ENCODE data around the gene ULK2.

ULK2 gene

GRCh38 chr17:19781488-19782458 is 86.0 kb downstream of the ULK2 start:
- no peaks in the 10 kb centered on the region for H3K79me2 ChIP-seq (ENCODE audit: low read length)
- H3K4me3 ChIP-seq (ENCODE audit: low read length): no peak overlapping the region
- no peaks in the 10 kb centered on the region for H4K20me1 ChIP-seq (ENCODE audit: insufficient read depth, low read length)
- H3K27me3 ChIP-seq (ENCODE audit: low read depth, low read length): no peaks in the 10 kb centered on the region
- H3K4me2 ChIP-seq (ENCODE audit: low read length): no peak overlapping the region
- no peaks in the 10 kb centered on the region for H3K4me1 ChIP-seq (ENCODE audit: low read length)
- TF ChIP-seq CTCF (IDR thresholded peaks at IDR 0.05; ENCODE audit: low read depth, low read length): no peak
- no peak for TF ChIP-seq EZH2phosphoT487 (IDR thresholded peaks at IDR 0.05; ENCODE audit: low read depth)
- no peaks in the 10 kb centered on the region for H3K9me3 ChIP-seq (ENCODE audit: insufficient read depth, low read length)
- H2AFZ ChIP-seq (ENCODE audit: low read depth, low read length): no peak overlapping the region
- no peak overlapping the region for H3K9ac ChIP-seq (ENCODE audit: low read length)
- H3K36me3 ChIP-seq (replicated peaks; ENCODE audit: low read depth, low read length): no peaks in the 10 kb centered on the region
- no peak overlapping the region for H3K27ac ChIP-seq (ENCODE audit: low read length)

GRCh38 chr17:19780846-19781245 is 86.9 kb downstream of the ULK2 start:
- Histone ChIP-seq H3K4me3 (ENCODE audit: low read length) (no peak overlapping the region), H3K4me2 (ENCODE audit: low read length) (no peak overlapping the region), H3K4me1 (ENCODE audit: low read length) (no peaks in the 10 kb centered on the region), H3K36me3 (replicated peaks; ENCODE audit: low read depth, low read length) (no peaks in the 10 kb centered on the region), H3K9ac (ENCODE audit: low read length) (no peak overlapping the region), H3K27me3 (ENCODE audit: low read depth, low read length) (no peaks in the 10 kb centered on the region), H4K20me1 (ENCODE audit: insufficient read depth, low read length) (no peaks in the 10 kb centered on the region), H3K9me3 (ENCODE audit: insufficient read depth, low read length) (no peaks in the 10 kb centered on the region), H3K27ac (ENCODE audit: low read length) (no peak overlapping the region), H3K79me2 (ENCODE audit: low read length) (no peaks in the 10 kb centered on the region), H2AFZ (ENCODE audit: low read depth, low read length) (no peak overlapping the region)
- TF ChIP-seq EZH2phosphoT487 (IDR thresholded peaks at IDR 0.05; ENCODE audit: low read depth) (no peak), CTCF (IDR thresholded peaks at IDR 0.05; ENCODE audit: low read depth, low read length) (no peak)

GRCh38 chr17:19773534-19773933 is 94.2 kb downstream of the ULK2 start:
- Histone ChIP-seq H3K36me3 (replicated peaks; ENCODE audit: low read depth, low read length) (no peaks in the 10 kb centered on the region), H3K4me1 (ENCODE audit: low read length) (no peaks in the 10 kb centered on the region), H3K9ac (ENCODE audit: low read length) (no peak overlapping the region), H3K9me3 (ENCODE audit: insufficient read depth, low read length) (no peaks in the 10 kb centered on the region), H2AFZ (ENCODE audit: low read depth, low read length) (no peak overlapping the region), H3K4me2 (ENCODE audit: low read length) (no peak overlapping the region), H3K27ac (ENCODE audit: low read length) (no peak overlapping the region), H3K27me3 (ENCODE audit: low read depth, low read length) (no peaks in the 10 kb centered on the region), H4K20me1 (ENCODE audit: insufficient read depth, low read length) (no peaks in the 10 kb centered on the region), H3K79me2 (ENCODE audit: low read length) (no peaks in the 10 kb centered on the region), H3K4me3 (ENCODE audit: low read length) (no peak overlapping the region)
- TF ChIP-seq CTCF (IDR thresholded peaks at IDR 0.05; ENCODE audit: low read depth, low read length) (no peak), EZH2phosphoT487 (IDR thresholded peaks at IDR 0.05; ENCODE audit: low read depth) (no peak)

- no peak overlapping the region for H3K27ac ChIP-seq (ENCODE audit: low read length)
Observed at GRCh38 chr17:19771971-19772630, 95.6 kb downstream of the ULK2 start.

More at GRCh38 chr17:19771971-19772630, 95.6 kb downstream of the ULK2 start:
- H3K27me3 ChIP-seq (ENCODE audit: low read depth, low read length): no peaks in the 10 kb centered on the region
- no peak overlapping the region for H2AFZ ChIP-seq (ENCODE audit: low read depth, low read length)
- H3K4me1 ChIP-seq (ENCODE audit: low read length): no peaks in the 10 kb centered on the region
- no peaks in the 10 kb centered on the region for H3K36me3 ChIP-seq (replicated peaks; ENCODE audit: low read depth, low read length)
- no peaks in the 10 kb centered on the region for H3K79me2 ChIP-seq (ENCODE audit: low read length)
- no peaks in the 10 kb centered on the region for H4K20me1 ChIP-seq (ENCODE audit: insufficient read depth, low read length)
- no peak overlapping the region for H3K4me2 ChIP-seq (ENCODE audit: low read length)
- TF ChIP-seq EZH2phosphoT487 (IDR thresholded peaks at IDR 0.05; ENCODE audit: low read depth) (no peak), CTCF (IDR thresholded peaks at IDR 0.05; ENCODE audit: low read depth, low read length) (no peak)
- H3K4me3 ChIP-seq (ENCODE audit: low read length): no peak overlapping the region
- no peaks in the 10 kb centered on the region for H3K9me3 ChIP-seq (ENCODE audit: insufficient read depth, low read length)
- H3K9ac ChIP-seq (ENCODE audit: low read length): no peak overlapping the region

Measured in OCI-LY3 (cell line).